ENCODE data around the gene CMSS1.

The CMSS1 gene

DNA sequence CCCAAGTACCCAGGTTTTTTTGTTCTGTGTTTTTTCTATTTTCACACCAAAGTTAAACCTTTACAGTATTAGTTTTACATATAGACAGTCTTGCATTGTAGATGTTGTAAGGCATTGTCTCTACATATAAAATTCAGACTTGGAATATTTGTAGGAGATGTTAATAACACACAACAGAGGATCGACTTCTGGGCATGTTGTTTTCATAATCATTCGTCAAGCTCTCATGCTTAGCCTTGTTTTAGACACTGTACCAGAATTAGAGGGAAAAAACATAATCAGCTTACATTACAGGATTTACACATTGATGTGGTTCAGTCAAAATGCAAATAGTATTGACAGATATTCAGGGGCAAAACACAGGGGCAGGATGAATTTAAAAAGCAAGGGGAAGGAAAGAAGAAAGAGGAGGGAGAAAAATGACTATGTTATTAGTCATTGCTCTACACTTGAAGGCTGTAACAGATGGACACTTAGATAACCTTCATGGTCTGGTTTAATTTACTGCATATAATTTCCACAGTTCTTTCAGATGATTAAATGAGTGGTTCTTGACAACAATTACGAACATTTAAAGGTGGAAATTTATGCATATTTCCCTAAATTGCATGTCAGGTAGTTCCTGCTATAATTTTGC is 7.5 kb downstream of the CMSS1 start:
- DNase-seq (ENCODE audit: extremely low spot score): no peak
- no peak for TF ChIP-seq FOXM1 (IDR thresholded peaks at IDR 0.05; ENCODE audit: borderline replicate concordance)
- TF ChIP-seq ZNF384 (IDR thresholded peaks at IDR 0.05): no peak
- no peak for TF ChIP-seq HDGF (IDR thresholded peaks at IDR 0.05; ENCODE audit: borderline replicate concordance)
- no peak for TF ChIP-seq TARDBP (IDR thresholded peaks at IDR 0.05)
- TF ChIP-seq BHLHE40 (IDR thresholded peaks at IDR 0.05; ENCODE audit: borderline replicate concordance): no peak
- no peak for TF ChIP-seq PKNOX1 (IDR thresholded peaks at IDR 0.05)
- ChIA-PET POLR2A (no interaction called here), CTCF (no interaction called here)

- ChIA-PET POLR2A (no interaction called here), CTCF (no interaction called here)
- no peak for TF ChIP-seq BHLHE40 (IDR thresholded peaks at IDR 0.05; ENCODE audit: borderline replicate concordance)
- no peak for TF ChIP-seq LEF1 (IDR thresholded peaks at IDR 0.05; ENCODE audit: borderline replicate concordance)
- TF ChIP-seq SP1 (IDR thresholded peaks at IDR 0.05): no peak
- TF ChIP-seq ELF4 (IDR thresholded peaks at IDR 0.05): no peak
- no peak for TF ChIP-seq NFRKB (IDR thresholded peaks at IDR 0.05)
- no peak for DNase-seq (ENCODE audit: extremely low spot score)
These were observed 12.2 kb downstream of the CMSS1 start for GRCh38 chr3:99829844-99830243.

DNA sequence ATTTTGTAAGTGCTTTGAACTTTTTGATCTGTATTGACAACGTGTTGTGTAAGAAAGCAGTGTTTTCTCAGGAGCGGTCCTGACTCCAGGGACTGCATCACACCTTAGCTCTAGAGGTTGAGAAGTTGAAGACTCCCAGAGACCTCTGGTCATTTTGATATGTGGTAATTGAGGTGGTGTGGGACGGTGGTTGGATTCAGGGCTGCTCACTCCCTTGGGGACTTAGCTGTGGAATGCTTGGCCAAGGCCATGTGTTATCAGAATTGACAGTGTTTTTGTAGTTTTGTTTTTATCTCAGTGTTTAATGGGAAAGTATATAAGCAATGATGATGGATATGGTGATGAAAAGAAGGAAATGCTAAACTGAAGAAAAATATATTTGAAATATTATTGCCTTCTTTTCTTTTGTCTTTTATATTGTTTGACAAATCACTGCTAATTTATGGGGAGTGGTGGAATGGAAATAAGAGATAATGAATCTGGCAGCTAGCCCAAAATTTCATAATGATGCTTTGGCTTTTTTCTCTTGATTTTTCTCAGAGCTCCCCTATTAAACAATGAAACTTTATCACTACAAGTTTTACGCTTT is 16.0 kb downstream of the CMSS1 start:
- CTCF ChIA-PET: interaction anchor here (0.6 kb wide), 1 partner anchor 227 kb away, joined by 3 read pairs; no protein-coding TSS in a partner anchor
- no peak for DNase-seq (ENCODE audit: extremely low spot score)
- POLR2A ChIA-PET: interaction anchor here (1.1 kb wide), 1 partner anchor 11 kb away, joined by 3 read pairs; no protein-coding TSS in a partner anchor
- TF ChIP-seq PKNOX1 (IDR thresholded peaks at IDR 0.05): no peak
- TF ChIP-seq L3MBTL2 (conservative IDR thresholded peaks at IDR 0.05): no peak
- no peak for TF ChIP-seq FOXM1 (IDR thresholded peaks at IDR 0.05; ENCODE audit: borderline replicate concordance)
- no peak for TF ChIP-seq ELF4 (IDR thresholded peaks at IDR 0.05)
- no peak for TF ChIP-seq TARDBP (IDR thresholded peaks at IDR 0.05)
- no peak for TF ChIP-seq FOXA1 (IDR thresholded peaks at IDR 0.05)
- TF ChIP-seq CTBP1 (IDR thresholded peaks at IDR 0.05; ENCODE audit: borderline replicate concordance): no peak
- no peak for TF ChIP-seq NFRKB (IDR thresholded peaks at IDR 0.05)

GRCh38 chr3:99834211-99834957 is 16.7 kb downstream of the CMSS1 start:
- DNase-seq (ENCODE audit: extremely low spot score): no peak
- CTCF ChIA-PET: no interaction called here
- TF ChIP-seq HDGF (IDR thresholded peaks at IDR 0.05; ENCODE audit: borderline replicate concordance) (no peak), SUZ12 (IDR thresholded peaks at IDR 0.05) (no peak), CTBP1 (IDR thresholded peaks at IDR 0.05; ENCODE audit: borderline replicate concordance) (no peak), L3MBTL2 (conservative IDR thresholded peaks at IDR 0.05) (no peak), TARDBP (IDR thresholded peaks at IDR 0.05) (no peak), LEF1 (IDR thresholded peaks at IDR 0.05; ENCODE audit: borderline replicate concordance) (no peak), NFRKB (IDR thresholded peaks at IDR 0.05) (no peak), FOXK2 (IDR thresholded peaks at IDR 0.05) (no peak), FOXA1 (IDR thresholded peaks at IDR 0.05) (no peak), FOXM1 (IDR thresholded peaks at IDR 0.05; ENCODE audit: borderline replicate concordance) (no peak), SP1 (IDR thresholded peaks at IDR 0.05) (no peak), ZNF384 (IDR thresholded peaks at IDR 0.05) (no peak), ARNT (IDR thresholded peaks at IDR 0.05) (no peak), BHLHE40 (IDR thresholded peaks at IDR 0.05; ENCODE audit: borderline replicate concordance) (no peak)
- POLR2A ChIA-PET: interaction anchor here (1.1 to 1.7 kb wide), 2 partner anchors 11 to 17 kb away, joined by 3 to 4 read pairs; partner anchors contain the start of gene CMSS1

- no peak for TF ChIP-seq FOXA1 (IDR thresholded peaks at IDR 0.05)
- TF ChIP-seq SP1 (IDR thresholded peaks at IDR 0.05): no peak
- no peak for TF ChIP-seq L3MBTL2 (conservative IDR thresholded peaks at IDR 0.05)
- TF ChIP-seq FOXM1 (IDR thresholded peaks at IDR 0.05; ENCODE audit: borderline replicate concordance): no peak
- no peak for TF ChIP-seq TARDBP (IDR thresholded peaks at IDR 0.05)
- TF ChIP-seq ZNF384 (IDR thresholded peaks at IDR 0.05): no peak
- TF ChIP-seq LEF1 (IDR thresholded peaks at IDR 0.05; ENCODE audit: borderline replicate concordance): no peak
- TF ChIP-seq ARNT (IDR thresholded peaks at IDR 0.05): no peak
- POLR2A ChIA-PET: interaction anchor here (0.9 kb wide), 1 partner anchor 424 kb away, joined by 4 read pairs; the partner anchor contains the start of gene TBC1D23
- DNase-seq (ENCODE audit: extremely low spot score): no peak
- CTCF ChIA-PET: interaction anchor here (0.9 kb wide), 1 partner anchor 20 kb away, joined by 3 read pairs; no protein-coding TSS in a partner anchor
These were observed 19.0 kb downstream of the CMSS1 start for GRCh38 chr3:99836681-99837080.

- TF ChIP-seq L3MBTL2 (conservative IDR thresholded peaks at IDR 0.05) (no peak), ZNF384 (IDR thresholded peaks at IDR 0.05) (no peak), HDGF (IDR thresholded peaks at IDR 0.05; ENCODE audit: borderline replicate concordance) (no peak), FOXA1 (IDR thresholded peaks at IDR 0.05) (no peak), SUZ12 (IDR thresholded peaks at IDR 0.05) (no peak), TARDBP (IDR thresholded peaks at IDR 0.05) (no peak), FOXM1 (IDR thresholded peaks at IDR 0.05; ENCODE audit: borderline replicate concordance) (no peak), PKNOX1 (IDR thresholded peaks at IDR 0.05) (no peak), NFRKB (IDR thresholded peaks at IDR 0.05) (no peak), BHLHE40 (IDR thresholded peaks at IDR 0.05; ENCODE audit: borderline replicate concordance) (no peak)
- CTCF ChIA-PET: interaction anchor here (0.6 kb wide), 1 partner anchor 30 kb away, joined by 4 read pairs; no protein-coding TSS in a partner anchor
- no peak for DNase-seq (ENCODE audit: extremely low spot score)
- POLR2A ChIA-PET: no interaction called here
These were observed 20.1 kb downstream of the CMSS1 start for GRCh38 chr3:99837715-99838114.
